Left ventricle myocardium inferior (tissue), 1 donor: Measurements from ENCODE around the gene PPFIBP2. TPM values are rescaled to one million over a fixed set of nuclear protein-coding genes. Genes with fewer than 3 reads are reported as not detected.

Experiments
- DNase-seq: peaks from one replicate; pipeline ENCODE4 v3.0.0-alpha.2; 2020
- H3K27ac ChIP-seq: fragments of 200-600 bp; replicated peaks from 2 replicates; pipeline ENCODE4 v1.8.0; 2021
- H3K27me3 ChIP-seq: fragments of 200-600 bp; 2 replicates; pipeline ENCODE4 v1.8.0; 2021; ENCODE audit warnings: low read depth
- H3K36me3 ChIP-seq: fragments of 200-600 bp; 2 replicates; pipeline ENCODE4 v1.8.0; 2021
- H3K4me1 ChIP-seq: fragments of 200-600 bp; 2 replicates; pipeline ENCODE4 v1.8.0; 2021
- H3K4me3 ChIP-seq: fragments of 200-600 bp; 2 replicates; pipeline ENCODE4 v1.8.0; 2021; ENCODE audit warnings: mild to moderate bottlenecking, moderate library complexity
- H3K9me3 ChIP-seq: fragments of 200-600 bp; replicated peaks from 2 replicates; pipeline ENCODE4 v1.8.0; 2021
- CTCF ChIP-seq: fragments of 200-600 bp; IDR thresholded peaks from 2 replicates; pipeline ENCODE4 v1.8.0; 2021; ENCODE audit warnings: antibody characterized with exemption, mild to moderate bottlenecking, borderline replicate concordance
- intact Hi-C: fragments of 100-400 bp; cut with micrococcal nuclease; formaldehyde crosslinking; loops from one replicate; pipeline ENCODE4 v1.11.0; 2022
- total RNA-seq: library from RNA; stranded (reverse); fragmentation: NEBNext Ultra II Directional; extraction: Animal tissue kit (Norgen Biotek cat#: 25700); gene quantifications from one replicate; pipeline ENCODE4 v1.2.1, GENCODE V29; 2021
- donor health status: DM: no; HTN: yes; CAD: no; lungs with severe emphysema.

The PPFIBP2 gene
- total RNA-seq, 1 donor from 2014 or later, result 19.2 TPM

DNA sequence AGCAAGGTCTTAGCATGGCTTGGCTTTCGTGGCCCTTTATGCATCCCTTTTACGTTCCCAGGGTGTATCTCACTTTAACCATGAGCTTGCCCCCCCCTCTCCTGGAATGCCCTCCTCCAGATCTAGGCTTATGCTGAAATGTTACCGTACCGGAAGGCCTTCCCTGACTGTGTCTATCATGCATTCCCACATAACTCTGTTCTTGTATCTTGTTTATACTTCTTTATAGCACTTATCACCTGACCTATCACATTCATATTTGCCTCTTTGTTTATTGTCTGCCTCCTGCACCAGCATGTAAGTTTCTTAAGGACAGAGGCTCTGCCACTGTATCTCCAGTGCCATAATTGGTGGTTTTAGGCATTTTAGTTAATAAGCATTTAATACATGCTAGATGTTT lies 38.9 kb downstream of the PPFIBP2 start:
- H3K4me1 ChIP-seq, result peaks cover 27% of the 10 kb centered on the region
- no peaks in the 10 kb centered on the region for H3K9me3 ChIP-seq
- intact Hi-C loops, result no loop called here
- no peak overlapping the region for H3K27ac ChIP-seq
- TF ChIP-seq CTCF, result no peak
- DNase-seq, result no peak
- no peaks in the 10 kb centered on the region for H3K27me3 ChIP-seq
- no peak overlapping the region for H3K4me3 ChIP-seq
- peaks cover 4% of the 10 kb centered on the region for H3K36me3 ChIP-seq

DNA sequence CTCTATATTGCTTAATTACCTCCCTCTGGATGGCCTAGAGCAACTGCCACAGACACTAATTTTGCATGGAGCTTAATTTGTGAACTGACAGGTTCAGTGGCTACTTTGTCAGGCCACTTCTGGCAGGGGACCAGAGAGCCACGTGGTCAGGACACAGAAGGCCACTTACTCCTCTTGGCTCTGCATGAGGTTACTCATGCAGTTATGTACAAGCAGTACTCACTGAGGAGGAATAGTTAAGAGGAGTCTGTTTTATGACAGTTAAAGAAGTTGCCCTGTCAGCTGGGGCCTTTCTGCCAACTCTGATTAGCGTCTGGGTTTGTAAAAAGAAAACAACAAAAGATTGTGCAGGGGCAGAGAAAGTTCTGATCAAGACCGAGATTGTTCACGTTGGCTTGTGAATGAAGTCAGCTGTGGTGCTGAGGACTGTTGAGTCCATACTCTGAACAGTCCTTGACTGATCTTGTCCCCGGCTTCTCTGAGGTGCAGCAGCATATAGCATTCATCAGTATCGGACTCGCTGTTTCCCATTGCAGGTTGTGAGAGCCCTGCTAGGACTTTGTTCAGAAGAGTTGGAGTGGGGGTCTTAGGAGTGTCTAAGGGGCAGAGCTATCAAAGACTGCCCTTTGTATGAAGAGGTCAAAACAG lies 41.4 kb downstream of the PPFIBP2 start:
- intact Hi-C loops, result no loop called here
- Histone ChIP-seq H3K27ac (peak overlapping the region; percentile 77), H3K4me1 (peaks cover 34% of the 10 kb centered on the region)

GRCh38 chr11:7558046-7558445 lies 44.2 kb downstream of the PPFIBP2 start:
- Histone ChIP-seq H3K4me1 (peaks cover 25% of the 10 kb centered on the region), H3K4me3 (no peak overlapping the region), H3K27ac (peak overlapping the region; percentile 7), H3K27me3 (no peaks in the 10 kb centered on the region), H3K36me3 (no peaks in the 10 kb centered on the region), H3K9me3 (no peaks in the 10 kb centered on the region)
- TF ChIP-seq CTCF, result no peak
- intact Hi-C loops, result no loop called here
- DNase-seq, result no peak

More for the DNA sequence above, 41.4 kb downstream of the PPFIBP2 start:
- no peaks in the 10 kb centered on the region for H3K27me3 ChIP-seq
- H3K9me3 ChIP-seq, result no peaks in the 10 kb centered on the region
- DNase-seq, result peak; percentile 76
- peaks cover 3% of the 10 kb centered on the region for H3K36me3 ChIP-seq
- H3K4me3 ChIP-seq, result no peak overlapping the region
- no peak for TF ChIP-seq CTCF

GRCh38 chr11:7559398-7560283 lies 45.8 kb downstream of the PPFIBP2 start:
- H3K27me3 ChIP-seq, result no peaks in the 10 kb centered on the region
- no peaks in the 10 kb centered on the region for H3K36me3 ChIP-seq
- intact Hi-C loops, result no loop called here
- H3K4me1 ChIP-seq, result peaks cover 22% of the 10 kb centered on the region
- H3K27ac ChIP-seq, result no peak overlapping the region
- no peak for TF ChIP-seq CTCF
- no peak overlapping the region for H3K4me3 ChIP-seq
- DNase-seq, result no peak
- no peaks in the 10 kb centered on the region for H3K9me3 ChIP-seq

- no peak for DNase-seq
- H3K9me3 ChIP-seq, result no peaks in the 10 kb centered on the region
- intact Hi-C loops, result no loop called here
- peaks cover 6% of the 10 kb centered on the region for H3K36me3 ChIP-seq
- no peak for TF ChIP-seq CTCF
- H3K27me3 ChIP-seq, result no peaks in the 10 kb centered on the region
- no peak overlapping the region for H3K4me3 ChIP-seq
- no peak overlapping the region for H3K27ac ChIP-seq
- H3K4me1 ChIP-seq, result peaks cover 10% of the 10 kb centered on the region
Measured at GRCh38 chr11:7561562-7561961, 47.8 kb downstream of the PPFIBP2 start.
